Fibroblast of peridontal ligament (primary cell): ENCODE results near the gene PLCD3.
A peak's percentile ranks its signal among the peaks of the same experiment; 100 is the strongest.
"Not testable (repeated sequence)": the region's sequence is repeated elsewhere in the genome, so short reads cannot be mapped to it uniquely, and the experiment has no call there.

Source experiments
- DNase-seq: peaks from one replicate; pipeline ENCODE4 v3.0.0-alpha.2; 2010; ENCODE audit errors: extremely low read depth

PLCD3 gene

GRCh38 chr17:45135192-45135977 is 3.1 kb upstream of the PLCD3 start, which contains the start of gene ACBD4:
ACBD4 (plus strand) TSS chr17:45135687; CDS start chr17:45136145, 458 bp downstream.
- DNase-seq: peak; percentile 99

GRCh38 chr17:45132572-45133463 is 503 bp upstream of the PLCD3 start:
- DNase-seq: peak; percentile 65

GRCh38 chr17:45131616-45132319 is 547 bp downstream of the PLCD3 start:
- no peak for DNase-seq

GRCh38 chr17:45130681-45131615 is 1.4 kb downstream of the PLCD3 start:
- DNase-seq: no peak

- DNase-seq: no peak
Measured at GRCh38 chr17:45129940-45130680, 2.2 kb downstream of the PLCD3 start.

GRCh38 chr17:45129426-45129939 is 2.8 kb downstream of the PLCD3 start:
- no peak for DNase-seq

- DNase-seq: no peak
Measured at GRCh38 chr17:45128989-45129388, 3.3 kb downstream of the PLCD3 start.

GRCh38 chr17:45128331-45128730 is 4.0 kb downstream of the PLCD3 start:
- DNase-seq: no peak

- DNase-seq: no peak
Measured at GRCh38 chr17:45127548-45128300, 4.6 kb downstream of the PLCD3 start.

- no peak for DNase-seq
Measured at GRCh38 chr17:45127207-45127547, 5.1 kb downstream of the PLCD3 start.

GRCh38 chr17:45125509-45125908 is 6.8 kb downstream of the PLCD3 start:
- DNase-seq: no peak

- DNase-seq: not testable (repeated sequence)
Measured at GRCh38 chr17:45124797-45125122, 7.6 kb downstream of the PLCD3 start.

- DNase-seq: peak; percentile 73
Measured at GRCh38 chr17:45123930-45124796, 8.2 kb downstream of the PLCD3 start.

GRCh38 chr17:45123076-45123770 is 9.1 kb downstream of the PLCD3 start:
- DNase-seq: no peak

- no peak for DNase-seq
Measured at GRCh38 chr17:45121055-45121454, 11.3 kb downstream of the PLCD3 start.

- no peak for DNase-seq
Measured at GRCh38 chr17:45120558-45120957, 11.8 kb downstream of the PLCD3 start.

GRCh38 chr17:45119964-45120363 is 12.4 kb downstream of the PLCD3 start:
- peak; percentile 57 for DNase-seq

GRCh38 chr17:45118691-45119090 is 13.6 kb downstream of the PLCD3 start:
- no peak for DNase-seq
